ENCODE results near the gene TTC39A.

The TTC39A gene

GRCh38 chr1:51289676-51290488, 40.5 kb downstream of the TTC39A start:
- H3K27me3 ChIP-seq = no peaks in the 10 kb centered on the region
- no peak overlapping the region for H3K27ac ChIP-seq
- H3K9me3 ChIP-seq = no peaks in the 10 kb centered on the region
- TF ChIP-seq CTCF (IDR thresholded peaks at IDR 0.05) = no peak
- no peaks in the 10 kb centered on the region for H3K36me3 ChIP-seq
- no peaks in the 10 kb centered on the region for H3K4me1 ChIP-seq (ENCODE audit: control insufficient read depth in 1 of 2, insufficient read depth in 1 of 2, low read depth in 1 of 2, low read length in 1 of 2)
- H3K4me3 ChIP-seq (ENCODE audit: low read depth in 1 of 2, low read length in 1 of 2) = no peak overlapping the region

GRCh38 chr1:51288578-51288977, 41.8 kb downstream of the TTC39A start:
- TF ChIP-seq CTCF (IDR thresholded peaks at IDR 0.05) = no peak
- Histone ChIP-seq H3K36me3 (no peaks in the 10 kb centered on the region), H3K4me1 (ENCODE audit: control insufficient read depth in 1 of 2, insufficient read depth in 1 of 2, low read depth in 1 of 2, low read length in 1 of 2) (no peaks in the 10 kb centered on the region), H3K27ac (no peak overlapping the region), H3K4me3 (ENCODE audit: low read depth in 1 of 2, low read length in 1 of 2) (no peak overlapping the region), H3K9me3 (no peaks in the 10 kb centered on the region), H3K27me3 (no peaks in the 10 kb centered on the region)

GRCh38 chr1:51287966-51288365, 42.4 kb downstream of the TTC39A start:
- H3K27ac ChIP-seq = no peak overlapping the region
- no peaks in the 10 kb centered on the region for H3K36me3 ChIP-seq
- H3K4me1 ChIP-seq (ENCODE audit: control insufficient read depth in 1 of 2, insufficient read depth in 1 of 2, low read depth in 1 of 2, low read length in 1 of 2) = no peaks in the 10 kb centered on the region
- no peaks in the 10 kb centered on the region for H3K9me3 ChIP-seq
- TF ChIP-seq CTCF (IDR thresholded peaks at IDR 0.05) = no peak
- no peaks in the 10 kb centered on the region for H3K27me3 ChIP-seq
- no peak overlapping the region for H3K4me3 ChIP-seq (ENCODE audit: low read depth in 1 of 2, low read length in 1 of 2)

- Histone ChIP-seq H3K27ac (no peak overlapping the region), H3K4me3 (ENCODE audit: low read depth in 1 of 2, low read length in 1 of 2) (no peak overlapping the region), H3K27me3 (no peaks in the 10 kb centered on the region), H3K4me1 (ENCODE audit: control insufficient read depth in 1 of 2, insufficient read depth in 1 of 2, low read depth in 1 of 2, low read length in 1 of 2) (no peaks in the 10 kb centered on the region), H3K36me3 (no peaks in the 10 kb centered on the region), H3K9me3 (no peaks in the 10 kb centered on the region)
- TF ChIP-seq CTCF (IDR thresholded peaks at IDR 0.05) = no peak
Measured at GRCh38 chr1:51285055-51285454, 45.3 kb downstream of the TTC39A start.

GRCh38 chr1:51284487-51284954, 45.8 kb downstream of the TTC39A start:
- H3K4me3 ChIP-seq (ENCODE audit: low read depth in 1 of 2, low read length in 1 of 2) = no peak overlapping the region
- no peaks in the 10 kb centered on the region for H3K27me3 ChIP-seq
- H3K9me3 ChIP-seq = no peaks in the 10 kb centered on the region
- H3K36me3 ChIP-seq = peaks cover 4% of the 10 kb centered on the region
- H3K4me1 ChIP-seq (ENCODE audit: control insufficient read depth in 1 of 2, insufficient read depth in 1 of 2, low read depth in 1 of 2, low read length in 1 of 2) = no peaks in the 10 kb centered on the region
- no peak overlapping the region for H3K27ac ChIP-seq
- TF ChIP-seq CTCF (IDR thresholded peaks at IDR 0.05) = no peak
